ENCODE results near the gene CTXN1. TPM values are rescaled to one million over a fixed set of nuclear protein-coding genes. Genes with fewer than 3 reads are reported as not detected.

CTXN1 gene
- polyA plus RNA-seq (2012; ENCODE audit: low read depth, missing spikeins), result 0.56 TPM

GRCh38 chr19:7926021-7926726, at the start of gene CTXN1:
TSS of gene CTXN1 (minus strand) at chr19:7926135. CDS start at chr19:7925538, 597 bp downstream.
- FAIRE-seq, result peak; percentile 66

DNA sequence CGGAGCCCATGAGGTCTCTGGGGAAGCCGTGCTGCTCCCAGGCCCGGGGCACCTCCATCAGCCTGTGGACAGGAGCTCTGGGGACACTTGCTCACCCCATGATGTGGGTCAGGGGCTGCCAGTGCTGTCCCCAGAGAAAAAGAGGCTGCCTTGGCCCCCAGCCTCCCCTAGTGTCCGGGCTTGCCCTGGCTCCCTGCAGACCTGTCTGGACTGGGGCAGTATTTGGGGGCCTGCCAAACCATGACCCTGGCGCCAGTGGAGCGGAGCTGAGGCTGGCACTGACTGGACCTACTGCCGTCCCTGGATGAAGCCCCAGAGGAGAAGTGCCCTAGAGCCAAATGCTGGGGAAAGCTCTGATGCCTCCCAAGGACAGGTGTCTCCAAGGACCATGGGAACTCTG, 49.1 kb upstream of the CTXN1 start:
- DNase-seq (ENCODE audit: insufficient read length, low spot score), result no peak
- FAIRE-seq, result no peak
- TF ChIP-seq POU2F2 (IDR thresholded peaks at IDR 0.05; ENCODE audit: low read depth, low read length) (no peak), POLR2AphosphoS5 (IDR thresholded peaks at IDR 0.05; ENCODE audit: low read depth, low read length) (no peak), POLR2A (IDR thresholded peaks at IDR 0.05; ENCODE audit: low read depth, low read length) (no peak)

More at GRCh38 chr19:7926021-7926726, at the start of gene CTXN1:
- peak; percentile 92 for DNase-seq (ENCODE audit: insufficient read length, low spot score)
- no peak for TF ChIP-seq PAX5 (IDR thresholded peaks at IDR 0.05; ENCODE audit: insufficient read depth, low read length, severe bottlenecking)
- TF ChIP-seq POLR2A (IDR thresholded peaks at IDR 0.05; ENCODE audit: low read depth, low read length), result no peak
- TF ChIP-seq POLR2AphosphoS5 (IDR thresholded peaks at IDR 0.05; ENCODE audit: low read depth, low read length), result no peak
- TF ChIP-seq POU2F2 (IDR thresholded peaks at IDR 0.05; ENCODE audit: low read depth, low read length), result no peak
- no peak for TF ChIP-seq SPI1 (IDR thresholded peaks at IDR 0.05; ENCODE audit: low read depth, low read length)
- no peak for TF ChIP-seq TAF1 (IDR thresholded peaks at IDR 0.05; ENCODE audit: low read depth, low read length)

GRCh38 chr19:7973883-7974282, 47.9 kb upstream of the CTXN1 start:
- TF ChIP-seq POLR2AphosphoS5 (IDR thresholded peaks at IDR 0.05; ENCODE audit: low read depth, low read length) (no peak), TAF1 (IDR thresholded peaks at IDR 0.05; ENCODE audit: low read depth, low read length) (no peak), PAX5 (IDR thresholded peaks at IDR 0.05; ENCODE audit: insufficient read depth, low read length, severe bottlenecking) (no peak), SPI1 (IDR thresholded peaks at IDR 0.05; ENCODE audit: low read depth, low read length) (no peak), POU2F2 (IDR thresholded peaks at IDR 0.05; ENCODE audit: low read depth, low read length) (no peak), POLR2A (IDR thresholded peaks at IDR 0.05; ENCODE audit: low read depth, low read length) (no peak)
- DNase-seq (ENCODE audit: insufficient read length, low spot score) (no peak), FAIRE-seq (no peak)

- DNase-seq (ENCODE audit: insufficient read length, low spot score) (no peak), FAIRE-seq (no peak)
- no peak for TF ChIP-seq POLR2A (IDR thresholded peaks at IDR 0.05; ENCODE audit: low read depth, low read length)
- TF ChIP-seq POLR2AphosphoS5 (IDR thresholded peaks at IDR 0.05; ENCODE audit: low read depth, low read length), result no peak
- no peak for TF ChIP-seq SPI1 (IDR thresholded peaks at IDR 0.05; ENCODE audit: low read depth, low read length)
- TF ChIP-seq POU2F2 (IDR thresholded peaks at IDR 0.05; ENCODE audit: low read depth, low read length), result no peak
- TF ChIP-seq PAX5 (IDR thresholded peaks at IDR 0.05; ENCODE audit: insufficient read depth, low read length, severe bottlenecking), result no peak
These were observed 45.9 kb upstream of the CTXN1 start for GRCh38 chr19:7971553-7972520.

DNA sequence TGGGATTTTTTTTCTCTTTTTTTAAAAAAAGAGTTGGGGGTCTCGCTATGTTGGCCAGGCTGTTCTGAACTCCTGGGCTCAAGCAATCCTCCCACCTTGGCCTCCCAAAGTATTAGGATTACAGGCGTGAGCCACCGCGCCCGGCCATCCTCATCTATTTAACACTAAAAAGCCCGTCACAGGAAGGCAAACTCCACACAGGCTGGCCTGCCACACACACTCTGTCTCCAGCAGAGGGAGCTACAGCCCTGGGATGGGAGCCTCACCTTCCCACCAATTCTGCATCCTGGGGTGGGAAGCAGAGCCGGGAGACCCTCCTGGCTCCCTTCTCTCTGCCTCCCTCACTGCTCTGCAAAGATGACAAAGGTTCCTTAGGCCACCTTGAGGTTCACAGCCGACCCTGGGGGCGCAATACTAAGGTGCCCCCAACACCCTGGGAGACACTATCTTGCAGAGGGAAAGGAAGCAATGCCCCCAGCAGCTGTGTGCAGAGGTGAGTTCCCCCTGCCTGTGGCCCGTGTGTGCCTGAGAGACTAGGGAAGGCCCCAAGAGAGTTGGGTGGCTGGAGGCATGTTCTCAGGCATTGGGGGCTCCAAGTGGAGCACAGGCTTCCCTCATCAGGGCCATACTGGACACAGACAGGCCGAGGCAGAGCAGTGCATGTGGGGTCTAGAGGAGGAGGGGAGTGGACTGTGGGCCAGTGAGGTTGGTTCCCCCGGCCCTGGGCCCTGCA, 44.9 kb upstream of the CTXN1 start:
- peak; percentile 48 for DNase-seq (ENCODE audit: insufficient read length, low spot score)
- peak; percentile 81 for FAIRE-seq
- no peak for TF ChIP-seq POLR2AphosphoS5 (IDR thresholded peaks at IDR 0.05; ENCODE audit: low read depth, low read length)
- no peak for TF ChIP-seq POU2F2 (IDR thresholded peaks at IDR 0.05; ENCODE audit: low read depth, low read length)
- no peak for TF ChIP-seq TAF1 (IDR thresholded peaks at IDR 0.05; ENCODE audit: low read depth, low read length)
- no peak for TF ChIP-seq PAX5 (IDR thresholded peaks at IDR 0.05; ENCODE audit: insufficient read depth, low read length, severe bottlenecking)
- no peak for TF ChIP-seq SPI1 (IDR thresholded peaks at IDR 0.05; ENCODE audit: low read depth, low read length)
- no peak for TF ChIP-seq POLR2A (IDR thresholded peaks at IDR 0.05; ENCODE audit: low read depth, low read length)

DNA sequence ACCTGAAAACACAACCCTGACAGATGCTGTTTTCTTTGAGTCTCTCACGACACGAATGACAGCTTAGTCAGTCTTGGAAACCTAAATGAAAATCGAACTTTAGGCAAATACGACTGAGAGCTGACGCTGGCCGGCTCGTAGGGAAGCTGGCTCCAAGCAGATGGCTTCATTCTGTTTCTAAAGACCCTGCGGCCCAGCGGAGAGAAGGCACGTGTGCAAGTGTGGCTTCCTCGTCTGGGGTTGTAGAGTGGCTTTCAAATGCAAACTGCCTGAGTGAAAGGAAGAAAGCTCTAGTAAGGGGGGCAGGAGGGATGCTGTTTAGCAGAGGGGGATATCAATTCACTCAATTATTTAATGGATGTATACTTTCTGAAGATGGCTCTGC, 43.6 kb upstream of the CTXN1 start:
- DNase-seq (ENCODE audit: insufficient read length, low spot score), result no peak
- TF ChIP-seq POLR2A (IDR thresholded peaks at IDR 0.05; ENCODE audit: low read depth, low read length) (no peak), TAF1 (IDR thresholded peaks at IDR 0.05; ENCODE audit: low read depth, low read length) (no peak), SPI1 (IDR thresholded peaks at IDR 0.05; ENCODE audit: low read depth, low read length) (no peak), PAX5 (IDR thresholded peaks at IDR 0.05; ENCODE audit: insufficient read depth, low read length, severe bottlenecking) (no peak), POLR2AphosphoS5 (IDR thresholded peaks at IDR 0.05; ENCODE audit: low read depth, low read length) (no peak), POU2F2 (IDR thresholded peaks at IDR 0.05; ENCODE audit: low read depth, low read length) (no peak)
- no peak for FAIRE-seq

DNA sequence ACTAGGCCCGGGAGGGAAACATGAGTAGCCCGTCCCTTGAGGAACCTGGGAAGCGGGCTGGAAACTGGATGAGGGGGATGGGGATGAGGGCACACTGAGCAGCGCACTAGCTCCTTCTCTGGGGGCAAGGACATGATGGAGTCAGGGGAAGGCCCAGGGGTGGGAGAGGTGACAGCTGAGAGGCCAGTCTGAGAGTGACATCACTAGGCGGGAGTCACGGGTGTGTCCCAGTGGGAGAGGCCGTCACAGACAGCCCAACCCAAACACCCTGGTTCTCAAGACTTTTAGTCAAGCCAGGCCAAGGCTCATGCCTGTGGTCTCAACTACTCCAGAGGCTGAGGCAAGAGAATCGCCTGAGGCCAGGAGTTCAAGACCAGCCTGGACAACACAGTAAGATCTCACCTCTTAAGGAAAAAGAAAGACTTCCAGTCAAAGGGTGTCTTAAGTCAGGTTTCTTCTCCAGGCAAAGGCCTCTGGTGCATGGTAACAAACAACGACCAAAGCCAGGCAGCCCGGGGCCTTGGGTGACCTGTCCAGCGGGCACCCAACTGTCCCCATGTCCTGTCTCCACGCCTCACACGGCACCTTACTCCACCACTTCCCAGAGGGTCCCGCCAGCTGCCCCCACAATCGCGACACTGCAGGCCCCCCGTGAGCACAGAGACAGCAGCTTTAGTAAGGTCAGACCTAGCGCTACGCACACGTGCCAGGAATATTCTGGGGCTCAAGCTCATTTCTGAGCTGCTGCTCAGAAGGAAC, 43.0 kb upstream of the CTXN1 start:
- no peak for DNase-seq (ENCODE audit: insufficient read length, low spot score)
- FAIRE-seq, result no peak
- TF ChIP-seq POLR2A (IDR thresholded peaks at IDR 0.05; ENCODE audit: low read depth, low read length) (no peak), TAF1 (IDR thresholded peaks at IDR 0.05; ENCODE audit: low read depth, low read length) (no peak), POLR2AphosphoS5 (IDR thresholded peaks at IDR 0.05; ENCODE audit: low read depth, low read length) (no peak), SPI1 (IDR thresholded peaks at IDR 0.05; ENCODE audit: low read depth, low read length) (no peak), PAX5 (IDR thresholded peaks at IDR 0.05; ENCODE audit: insufficient read depth, low read length, severe bottlenecking) (no peak), POU2F2 (IDR thresholded peaks at IDR 0.05; ENCODE audit: low read depth, low read length) (no peak)

GRCh38 chr19:7968008-7968795, 42.3 kb upstream of the CTXN1 start:
- TF ChIP-seq PAX5 (IDR thresholded peaks at IDR 0.05; ENCODE audit: insufficient read depth, low read length, severe bottlenecking) (no peak), POLR2A (IDR thresholded peaks at IDR 0.05; ENCODE audit: low read depth, low read length) (no peak), POLR2AphosphoS5 (IDR thresholded peaks at IDR 0.05; ENCODE audit: low read depth, low read length) (no peak), TAF1 (IDR thresholded peaks at IDR 0.05; ENCODE audit: low read depth, low read length) (no peak), SPI1 (IDR thresholded peaks at IDR 0.05; ENCODE audit: low read depth, low read length) (no peak), POU2F2 (IDR thresholded peaks at IDR 0.05; ENCODE audit: low read depth, low read length) (no peak)
- no peak for FAIRE-seq

More at GRCh38 chr19:7968008-7968795, 42.3 kb upstream of the CTXN1 start:
- DNase-seq (ENCODE audit: insufficient read length, low spot score), result no peak

Data from GM12891 (cell line).